Measurements from ENCODE around the gene CHID1.

DNA sequence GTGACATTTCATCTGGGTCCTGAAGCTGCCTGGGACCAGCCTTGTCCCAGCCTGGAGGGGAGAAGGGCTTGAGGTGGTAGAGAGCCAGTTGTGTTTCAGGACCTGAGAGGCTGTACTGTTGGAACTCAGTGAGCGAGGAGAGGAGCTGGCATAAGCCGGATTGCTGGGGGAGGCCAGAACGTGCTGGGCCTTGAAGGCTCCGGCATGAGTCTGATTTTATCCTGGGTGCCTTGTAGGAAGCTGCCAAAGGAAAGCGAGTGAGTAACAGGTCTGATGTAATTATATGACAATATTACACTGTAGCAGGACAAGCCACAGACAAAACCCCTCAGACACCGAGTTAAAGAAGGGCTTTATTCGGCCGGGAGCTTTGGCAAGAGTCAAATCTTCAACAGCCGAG lies 32.2 kb upstream of the CHID1 start:
- TF ChIP-seq, protein P1, sequence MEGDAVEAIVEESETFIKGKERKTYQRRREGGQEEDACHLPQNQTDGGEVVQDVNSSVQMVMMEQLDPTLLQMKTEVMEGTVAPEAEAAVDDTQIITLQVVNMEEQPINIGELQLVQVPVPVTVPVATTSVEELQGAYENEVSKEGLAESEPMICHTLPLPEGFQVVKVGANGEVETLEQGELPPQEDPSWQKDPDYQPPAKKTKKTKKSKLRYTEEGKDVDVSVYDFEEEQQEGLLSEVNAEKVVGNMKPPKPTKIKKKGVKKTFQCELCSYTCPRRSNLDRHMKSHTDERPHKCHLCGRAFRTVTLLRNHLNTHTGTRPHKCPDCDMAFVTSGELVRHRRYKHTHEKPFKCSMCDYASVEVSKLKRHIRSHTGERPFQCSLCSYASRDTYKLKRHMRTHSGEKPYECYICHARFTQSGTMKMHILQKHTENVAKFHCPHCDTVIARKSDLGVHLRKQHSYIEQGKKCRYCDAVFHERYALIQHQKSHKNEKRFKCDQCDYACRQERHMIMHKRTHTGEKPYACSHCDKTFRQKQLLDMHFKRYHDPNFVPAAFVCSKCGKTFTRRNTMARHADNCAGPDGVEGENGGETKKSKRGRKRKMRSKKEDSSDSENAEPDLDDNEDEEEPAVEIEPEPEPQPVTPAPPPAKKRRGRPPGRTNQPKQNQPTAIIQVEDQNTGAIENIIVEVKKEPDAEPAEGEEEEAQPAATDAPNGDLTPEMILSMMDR (conservative IDR thresholded peaks at IDR 0.05 in 1 of 2, IDR thresholded peaks at IDR 0.05 in 1 of 2; ENCODE audit: low read depth in 1 of 2, low read length in 2 of 2), result no peak
- TF ChIP-seq EZH2 (IDR thresholded peaks at IDR 0.05; ENCODE audit: low read length, missing control alignments), result no peak
